ENCODE results near the gene DKC1.

Gene DKC1

DNA sequence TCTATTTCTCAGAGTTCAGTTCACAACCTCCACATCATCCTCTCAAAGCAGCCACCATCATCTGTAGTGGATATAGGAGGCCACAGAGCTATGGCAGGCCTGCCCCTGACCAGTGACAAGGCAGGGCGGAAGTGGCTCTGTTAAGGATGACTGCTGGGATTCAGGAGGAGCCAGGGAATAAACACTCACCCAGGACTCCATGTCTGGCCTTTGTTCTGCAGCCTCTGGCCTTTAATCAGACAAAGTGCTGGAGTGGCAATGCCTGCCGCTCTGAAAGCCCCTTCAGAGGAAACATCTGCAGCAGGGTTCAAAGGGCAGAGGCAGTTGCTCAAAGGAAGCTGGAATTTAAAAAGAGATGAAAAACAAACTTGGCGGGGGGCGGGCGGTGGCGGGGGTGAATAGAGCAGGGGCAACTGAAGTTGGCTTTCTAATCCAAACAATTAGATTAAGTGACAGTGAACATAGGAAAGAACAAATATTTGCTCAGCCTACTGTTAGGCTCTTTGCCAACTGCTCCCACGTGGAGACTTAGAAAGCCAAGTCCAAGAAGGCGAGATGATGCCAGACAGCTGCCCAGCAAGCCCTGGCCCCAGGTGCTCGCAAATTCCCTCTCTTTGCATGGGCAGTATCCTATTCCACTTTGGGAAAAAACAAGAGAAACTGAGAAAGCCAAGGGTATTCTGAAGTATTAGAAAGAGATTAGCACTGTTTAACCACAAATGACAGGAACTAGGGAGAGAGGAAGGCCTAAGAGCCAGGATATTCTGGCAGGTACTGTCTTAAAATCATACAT is 37.1 kb downstream of the DKC1 start:
- TF ChIP-seq, protein P1, sequence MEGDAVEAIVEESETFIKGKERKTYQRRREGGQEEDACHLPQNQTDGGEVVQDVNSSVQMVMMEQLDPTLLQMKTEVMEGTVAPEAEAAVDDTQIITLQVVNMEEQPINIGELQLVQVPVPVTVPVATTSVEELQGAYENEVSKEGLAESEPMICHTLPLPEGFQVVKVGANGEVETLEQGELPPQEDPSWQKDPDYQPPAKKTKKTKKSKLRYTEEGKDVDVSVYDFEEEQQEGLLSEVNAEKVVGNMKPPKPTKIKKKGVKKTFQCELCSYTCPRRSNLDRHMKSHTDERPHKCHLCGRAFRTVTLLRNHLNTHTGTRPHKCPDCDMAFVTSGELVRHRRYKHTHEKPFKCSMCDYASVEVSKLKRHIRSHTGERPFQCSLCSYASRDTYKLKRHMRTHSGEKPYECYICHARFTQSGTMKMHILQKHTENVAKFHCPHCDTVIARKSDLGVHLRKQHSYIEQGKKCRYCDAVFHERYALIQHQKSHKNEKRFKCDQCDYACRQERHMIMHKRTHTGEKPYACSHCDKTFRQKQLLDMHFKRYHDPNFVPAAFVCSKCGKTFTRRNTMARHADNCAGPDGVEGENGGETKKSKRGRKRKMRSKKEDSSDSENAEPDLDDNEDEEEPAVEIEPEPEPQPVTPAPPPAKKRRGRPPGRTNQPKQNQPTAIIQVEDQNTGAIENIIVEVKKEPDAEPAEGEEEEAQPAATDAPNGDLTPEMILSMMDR (IDR thresholded peaks at IDR 0.05; ENCODE audit: borderline replicate concordance, insufficient read depth, low read depth, low read length): no peak
- H3K4me3 ChIP-seq (ENCODE audit: low read depth, low read length): no peak overlapping the region

DNA sequence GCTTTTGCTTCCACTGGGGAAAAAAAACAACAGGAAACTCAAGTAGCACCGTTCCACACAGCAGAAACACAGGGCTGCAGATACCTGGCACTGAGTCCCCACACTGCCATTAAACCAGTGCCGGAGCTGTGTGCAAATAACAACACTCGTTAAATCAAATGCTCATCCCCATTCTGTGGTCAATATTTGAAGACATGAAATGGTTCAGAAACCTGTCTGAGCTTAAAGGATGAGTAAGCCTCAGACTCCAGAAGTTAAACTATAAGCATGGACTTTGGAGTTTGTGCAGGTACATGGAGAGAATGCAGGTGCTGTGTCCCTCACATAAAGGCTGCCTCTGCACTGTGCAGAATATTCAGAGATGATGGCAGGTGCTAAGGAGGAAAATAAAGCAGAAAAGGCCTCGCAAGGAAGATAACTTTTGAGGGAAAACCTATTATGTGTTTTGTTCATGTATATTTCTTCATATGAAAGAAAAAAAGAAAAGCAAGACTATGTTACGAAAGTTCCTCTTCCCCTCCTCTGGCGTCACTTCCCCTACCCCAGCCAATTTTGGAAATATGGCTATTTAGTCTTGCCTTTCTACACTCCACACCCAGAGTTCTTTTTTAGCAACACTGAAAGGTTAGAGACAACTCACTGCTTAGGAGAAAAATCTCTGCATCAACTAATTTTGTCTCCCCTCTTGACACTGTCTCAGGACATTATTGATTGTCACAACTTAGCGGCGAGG is 38.0 kb downstream of the DKC1 start:
- TF ChIP-seq, protein P1 (IDR thresholded peaks at IDR 0.05; ENCODE audit: borderline replicate concordance, insufficient read depth, low read depth, low read length): no peak
- H3K4me3 ChIP-seq (ENCODE audit: low read depth, low read length): no peak overlapping the region

DNA sequence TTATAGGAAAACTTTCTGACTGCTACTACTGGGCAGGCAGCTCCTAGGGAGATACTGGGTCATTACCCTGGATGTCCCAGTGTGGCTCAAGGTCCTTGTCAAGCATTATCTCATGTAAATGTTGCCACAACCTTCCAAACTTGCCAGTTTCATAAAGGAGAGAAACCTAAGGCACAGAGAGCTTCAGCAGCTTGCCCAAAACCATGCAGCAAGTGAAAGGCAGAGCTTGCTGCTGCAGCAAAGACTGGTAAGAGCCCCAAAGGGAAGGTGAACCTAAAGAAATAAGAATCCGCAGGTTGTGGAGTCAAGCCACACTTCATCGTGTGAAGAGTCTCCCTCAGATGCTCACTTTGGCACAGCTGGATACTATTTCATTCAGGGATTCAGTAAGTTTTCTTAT is 40.3 kb downstream of the DKC1 start:
- H3K4me3 ChIP-seq (ENCODE audit: low read depth, low read length): no peak overlapping the region
- TF ChIP-seq, protein P1 (IDR thresholded peaks at IDR 0.05; ENCODE audit: borderline replicate concordance, insufficient read depth, low read depth, low read length): no peak

DNA sequence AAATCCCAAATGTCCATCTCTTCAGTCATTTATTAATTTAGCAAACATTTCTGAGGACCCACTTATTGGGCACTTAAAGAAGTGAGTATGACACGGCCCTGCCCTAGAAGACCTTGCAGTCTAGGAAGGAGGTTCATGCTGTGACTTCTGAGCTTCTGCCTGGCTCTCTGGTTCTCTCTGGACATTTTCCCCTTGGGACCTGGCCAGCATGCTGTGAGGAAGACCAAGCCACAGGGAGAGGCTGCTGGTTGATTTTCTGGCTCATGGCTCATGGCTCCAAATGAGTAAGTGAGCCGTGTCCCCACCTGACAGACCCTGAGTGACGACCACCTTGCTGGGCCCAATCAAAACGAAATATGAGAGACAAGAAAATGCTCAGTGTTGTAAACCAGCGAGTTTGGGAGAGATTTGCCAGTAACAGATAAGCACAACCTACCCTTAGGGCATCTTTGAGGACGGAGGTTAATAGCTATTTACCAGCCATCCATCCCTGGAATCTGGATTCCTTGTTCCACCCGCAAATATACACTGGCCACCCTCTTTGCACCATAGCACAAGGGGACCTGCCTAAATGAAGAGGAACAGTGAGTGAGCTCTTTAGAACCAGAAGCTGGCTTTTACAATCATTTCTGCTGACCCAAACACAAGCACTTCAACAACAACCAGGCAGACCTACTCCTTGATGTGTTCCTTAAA is 41.7 kb downstream of the DKC1 start:
- TF ChIP-seq, protein P1 (IDR thresholded peaks at IDR 0.05; ENCODE audit: borderline replicate concordance, insufficient read depth, low read depth, low read length): no peak
- H3K4me3 ChIP-seq (ENCODE audit: low read depth, low read length): peak overlapping the region; percentile 65

DNA sequence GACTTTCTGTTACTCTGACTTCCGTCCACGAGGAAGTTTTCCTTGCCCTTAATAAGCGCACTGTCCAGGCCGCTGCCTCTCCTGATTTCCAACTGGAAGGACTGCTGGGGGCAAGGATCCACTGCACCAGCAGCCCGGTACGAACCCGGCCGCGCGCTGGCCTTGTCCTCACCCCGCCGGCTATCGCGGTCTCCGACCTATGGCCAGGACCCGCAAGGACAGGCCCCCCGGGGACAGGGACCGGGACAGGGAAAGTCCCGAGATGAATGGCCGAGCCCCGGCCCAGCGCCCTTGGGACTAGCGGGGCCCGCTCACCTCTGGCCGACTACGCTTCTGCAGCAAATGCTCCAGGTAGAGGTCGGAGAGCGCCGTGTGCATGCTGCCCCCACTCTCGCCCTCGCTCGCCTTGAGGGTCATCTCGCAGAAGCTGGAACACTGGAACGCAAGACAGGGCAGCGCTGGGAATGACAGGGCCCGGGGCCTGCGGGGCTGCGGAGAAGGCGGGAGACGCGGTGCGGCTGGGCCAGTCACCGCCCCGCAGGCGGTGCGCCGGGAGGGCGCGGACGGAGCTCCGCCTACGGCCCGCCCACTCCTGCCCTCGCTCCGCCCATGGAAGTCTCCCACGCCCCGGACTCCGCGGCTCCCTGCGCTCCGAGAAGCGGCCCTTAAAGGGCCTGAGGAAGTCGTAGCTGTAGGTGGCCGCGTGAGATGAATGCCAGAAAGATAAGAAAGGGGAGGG is 42.5 kb downstream of the DKC1 start, which contains the start of gene MPP1:
Gene MPP1, minus strand, starts transcription at position 529 of the 739 bp plus-strand sequence. Its CDS starts 112 bp downstream, at position 417.
- TF ChIP-seq, protein P1 (IDR thresholded peaks at IDR 0.05; ENCODE audit: borderline replicate concordance, insufficient read depth, low read depth, low read length): no peak
- peak within 1 kb of the TSS; percentile 65 for H3K4me3 ChIP-seq (ENCODE audit: low read depth, low read length)

DNA sequence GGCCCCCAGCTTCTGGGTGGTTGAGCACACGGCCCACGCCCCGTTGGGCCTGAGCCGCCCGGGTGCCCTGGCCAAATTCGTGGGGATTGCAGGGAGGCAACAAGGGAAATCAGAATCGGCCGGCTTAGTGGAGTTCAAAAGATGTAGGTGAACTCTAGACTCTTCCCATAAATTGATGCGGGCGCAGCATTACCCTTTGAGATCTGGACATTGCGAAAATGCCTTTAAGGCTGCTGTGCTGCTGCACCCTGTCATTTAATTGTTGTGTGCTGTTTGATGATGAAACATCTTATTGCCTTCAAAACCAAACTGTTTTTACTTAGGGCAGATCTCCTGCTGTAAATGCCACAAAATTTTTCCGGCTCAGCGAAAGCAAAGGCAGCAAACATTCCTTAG is 43.0 kb downstream of the DKC1 start:
- H3K4me3 ChIP-seq (ENCODE audit: low read depth, low read length): peak overlapping the region; percentile 65
- TF ChIP-seq, protein P1 (IDR thresholded peaks at IDR 0.05; ENCODE audit: borderline replicate concordance, insufficient read depth, low read depth, low read length): no peak

Data from GM12875 (cell line).